Liver (tissue), 3 donors: ENCODE data around the gene ZFYVE9.

Experiments
- GABPA ChIP-seq, 2 donors: IDR thresholded peaks in 1 of 2; conservative IDR thresholded peaks in 1 of 2; 2 replicates each; pipeline ENCODE4 v1.6.1; 2016; ENCODE audit warnings: antibody characterized with exemption in 2 of 2, mild to moderate bottlenecking in 1 of 2, moderate library complexity in 1 of 2
- HNF4A ChIP-seq, 2 donors: conservative IDR thresholded peaks; 2 replicates each; pipeline ENCODE4 v1.6.1; 2016; ENCODE audit warnings: antibody characterized with exemption in 2 of 2, mild to moderate bottlenecking in 2 of 2
- JUND ChIP-seq, 2 donors: IDR thresholded peaks; 2 replicates each; pipeline ENCODE4 v1.6.1; 2016; ENCODE audit warnings: antibody characterized with exemption in 2 of 2
- NR2F2 ChIP-seq: IDR thresholded peaks from 2 replicates; pipeline ENCODE4 v1.6.1; 2016; ENCODE audit warnings: antibody characterized with exemption
- RAD21 ChIP-seq, 2 donors: IDR thresholded peaks; 2 replicates each; pipeline ENCODE4 v1.6.1; 2016; ENCODE audit warnings: antibody characterized with exemption in 2 of 2, mild to moderate bottlenecking in 2 of 2
- RXRA ChIP-seq, 2 donors: IDR thresholded peaks; 2 replicates each; pipeline ENCODE4 v1.6.1; 2017 to 2018; ENCODE audit warnings: antibody characterized with exemption in 2 of 2, mild to moderate bottlenecking in 1 of 2
- SP1 ChIP-seq: IDR thresholded peaks from 2 replicates; pipeline ENCODE4 v1.6.1; 2018; ENCODE audit warnings: antibody characterized with exemption, mild to moderate bottlenecking
- TAF1 ChIP-seq: conservative IDR thresholded peaks from 2 replicates; pipeline ENCODE4 v1.6.1; 2016; ENCODE audit warnings: antibody characterized with exemption, mild to moderate bottlenecking
- YY1 ChIP-seq: IDR thresholded peaks from 2 replicates; pipeline ENCODE4 v1.6.1; 2016; ENCODE audit warnings: antibody characterized with exemption, mild to moderate bottlenecking
- TF ChIP-seq, protein P1 (sequence below): fragments of 150-350 bp; IDR thresholded peaks from 2 replicates; pipeline ENCODE4 v1.5.1; 2017; ENCODE audit warnings: improper control_type of control experiment, low read depth, low read length; ENCODE audit not compliant: missing input control
- TF ChIP-seq, protein P2 (sequence below): IDR thresholded peaks from 2 replicates; pipeline ENCODE4 v1.6.1; 2016; ENCODE audit warnings: antibody characterized with exemption, mild to moderate bottlenecking
- TF ChIP-seq, protein P3 (sequence below): IDR thresholded peaks from 2 replicates; pipeline ENCODE4 v1.6.1; 2016; ENCODE audit warnings: antibody characterized with exemption
- TF ChIP-seq, protein P4 (sequence below): IDR thresholded peaks from 2 replicates; pipeline ENCODE4 v1.6.1; 2016; ENCODE audit warnings: antibody characterized with exemption
- donor health status: healthy.
- donor health status: healthy.

DNA sequence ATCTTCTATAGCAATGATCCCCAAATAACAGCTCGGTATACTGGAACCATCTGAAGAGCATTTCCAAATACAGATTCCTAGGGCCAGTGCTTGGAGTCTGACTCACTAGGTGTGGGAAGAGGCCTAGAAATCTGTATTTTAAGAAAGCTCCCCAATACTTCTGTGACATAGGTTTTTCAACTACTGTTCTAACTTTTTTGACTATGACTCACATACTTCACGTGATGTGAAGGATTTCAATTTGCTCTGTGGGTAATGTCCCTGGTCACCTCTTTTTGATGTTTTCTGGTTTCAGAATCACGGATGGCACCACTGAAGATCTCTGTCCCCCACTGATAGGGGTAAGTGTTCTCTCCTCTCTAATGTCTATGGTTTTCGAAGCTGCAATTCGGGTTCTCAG lies 251.3 kb downstream of the ZFYVE9 start:
- TF ChIP-seq, protein P1, sequence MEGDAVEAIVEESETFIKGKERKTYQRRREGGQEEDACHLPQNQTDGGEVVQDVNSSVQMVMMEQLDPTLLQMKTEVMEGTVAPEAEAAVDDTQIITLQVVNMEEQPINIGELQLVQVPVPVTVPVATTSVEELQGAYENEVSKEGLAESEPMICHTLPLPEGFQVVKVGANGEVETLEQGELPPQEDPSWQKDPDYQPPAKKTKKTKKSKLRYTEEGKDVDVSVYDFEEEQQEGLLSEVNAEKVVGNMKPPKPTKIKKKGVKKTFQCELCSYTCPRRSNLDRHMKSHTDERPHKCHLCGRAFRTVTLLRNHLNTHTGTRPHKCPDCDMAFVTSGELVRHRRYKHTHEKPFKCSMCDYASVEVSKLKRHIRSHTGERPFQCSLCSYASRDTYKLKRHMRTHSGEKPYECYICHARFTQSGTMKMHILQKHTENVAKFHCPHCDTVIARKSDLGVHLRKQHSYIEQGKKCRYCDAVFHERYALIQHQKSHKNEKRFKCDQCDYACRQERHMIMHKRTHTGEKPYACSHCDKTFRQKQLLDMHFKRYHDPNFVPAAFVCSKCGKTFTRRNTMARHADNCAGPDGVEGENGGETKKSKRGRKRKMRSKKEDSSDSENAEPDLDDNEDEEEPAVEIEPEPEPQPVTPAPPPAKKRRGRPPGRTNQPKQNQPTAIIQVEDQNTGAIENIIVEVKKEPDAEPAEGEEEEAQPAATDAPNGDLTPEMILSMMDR, result no peak
- no peak for TF ChIP-seq RAD21 (IDR thresholded peaks at IDR 0.05)
- TF ChIP-seq TAF1, result no peak
- TF ChIP-seq JUND (IDR thresholded peaks at IDR 0.05), result no peak
- TF ChIP-seq, protein P2, sequence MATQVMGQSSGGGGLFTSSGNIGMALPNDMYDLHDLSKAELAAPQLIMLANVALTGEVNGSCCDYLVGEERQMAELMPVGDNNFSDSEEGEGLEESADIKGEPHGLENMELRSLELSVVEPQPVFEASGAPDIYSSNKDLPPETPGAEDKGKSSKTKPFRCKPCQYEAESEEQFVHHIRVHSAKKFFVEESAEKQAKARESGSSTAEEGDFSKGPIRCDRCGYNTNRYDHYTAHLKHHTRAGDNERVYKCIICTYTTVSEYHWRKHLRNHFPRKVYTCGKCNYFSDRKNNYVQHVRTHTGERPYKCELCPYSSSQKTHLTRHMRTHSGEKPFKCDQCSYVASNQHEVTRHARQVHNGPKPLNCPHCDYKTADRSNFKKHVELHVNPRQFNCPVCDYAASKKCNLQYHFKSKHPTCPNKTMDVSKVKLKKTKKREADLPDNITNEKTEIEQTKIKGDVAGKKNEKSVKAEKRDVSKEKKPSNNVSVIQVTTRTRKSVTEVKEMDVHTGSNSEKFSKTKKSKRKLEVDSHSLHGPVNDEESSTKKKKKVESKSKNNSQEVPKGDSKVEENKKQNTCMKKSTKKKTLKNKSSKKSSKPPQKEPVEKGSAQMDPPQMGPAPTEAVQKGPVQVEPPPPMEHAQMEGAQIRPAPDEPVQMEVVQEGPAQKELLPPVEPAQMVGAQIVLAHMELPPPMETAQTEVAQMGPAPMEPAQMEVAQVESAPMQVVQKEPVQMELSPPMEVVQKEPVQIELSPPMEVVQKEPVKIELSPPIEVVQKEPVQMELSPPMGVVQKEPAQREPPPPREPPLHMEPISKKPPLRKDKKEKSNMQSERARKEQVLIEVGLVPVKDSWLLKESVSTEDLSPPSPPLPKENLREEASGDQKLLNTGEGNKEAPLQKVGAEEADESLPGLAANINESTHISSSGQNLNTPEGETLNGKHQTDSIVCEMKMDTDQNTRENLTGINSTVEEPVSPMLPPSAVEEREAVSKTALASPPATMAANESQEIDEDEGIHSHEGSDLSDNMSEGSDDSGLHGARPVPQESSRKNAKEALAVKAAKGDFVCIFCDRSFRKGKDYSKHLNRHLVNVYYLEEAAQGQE, result no peak
- no peak for TF ChIP-seq HNF4A (conservative IDR thresholded peaks at IDR 0.05)
- TF ChIP-seq SP1, result no peak
- no peak for TF ChIP-seq YY1
- TF ChIP-seq, protein P3, sequence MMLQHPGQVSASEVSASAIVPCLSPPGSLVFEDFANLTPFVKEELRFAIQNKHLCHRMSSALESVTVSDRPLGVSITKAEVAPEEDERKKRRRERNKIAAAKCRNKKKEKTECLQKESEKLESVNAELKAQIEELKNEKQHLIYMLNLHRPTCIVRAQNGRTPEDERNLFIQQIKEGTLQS, result no peak
- no peak for TF ChIP-seq GABPA (IDR thresholded peaks at IDR 0.05 in 1 of 2, conservative IDR thresholded peaks at IDR 0.05 in 1 of 2)
- TF ChIP-seq, protein P4, sequence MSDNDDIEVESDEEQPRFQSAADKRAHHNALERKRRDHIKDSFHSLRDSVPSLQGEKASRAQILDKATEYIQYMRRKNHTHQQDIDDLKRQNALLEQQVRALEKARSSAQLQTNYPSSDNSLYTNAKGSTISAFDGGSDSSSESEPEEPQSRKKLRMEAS, result no peak
- TF ChIP-seq RXRA (IDR thresholded peaks at IDR 0.05), result no peak
- TF ChIP-seq NR2F2, result no peak
